HepG2 (cell line): ENCODE measurements around the gene DCTN1.

Experiments used
- EZH2 ChIP-seq: conservative IDR thresholded peaks from 2 replicates; pipeline ENCODE4 v1.6.1; 2012; ENCODE audit warnings: mild to moderate bottlenecking, low read depth, low read length, moderate library complexity
- JUN ChIP-seq: sonication (generic); formaldehyde crosslinking; IDR thresholded peaks from 2 replicates; pipeline ENCODE4 v1.4.0; 2020; ENCODE audit warnings: mild to moderate bottlenecking, missing genetic modification reagents
- MED1 ChIP-seq: sonication (generic); formaldehyde crosslinking; IDR thresholded peaks from 2 replicates; pipeline ENCODE4 v1.4.0; 2020; ENCODE audit warnings: missing genetic modification reagents
- MED13 ChIP-seq: sonication (generic); formaldehyde crosslinking; IDR thresholded peaks from 2 replicates; pipeline ENCODE4 v1.5.0; 2020; ENCODE audit warnings: missing genetic modification reagents
- ZNF121 ChIP-seq: sonication (generic); formaldehyde crosslinking; IDR thresholded peaks from 2 replicates; pipeline ENCODE4 v1.5.0; 2020; ENCODE audit warnings: mild to moderate bottlenecking, missing genetic modification reagents

GRCh38 chr2:74366036-74366435, 14.1 kb downstream of the DCTN1 start:
- TF ChIP-seq ZNF121 (CRISPR knock-in tag) (no peak), MED13 (no peak), JUN (no peak), EZH2 (no peak), MED1 (no peak)
